HG02588 (cell line): ENCODE data around the gene PUM1.

Experiments
- ATAC-seq: cut with Tn5 transposase; IDR thresholded peaks from one replicate; pipeline ENCODE4 v1.9.1; 2021; ENCODE audit warnings: mild to moderate bottlenecking, moderate library complexity; ENCODE audit not compliant: unreplicated experiment

Gene PUM1

DNA sequence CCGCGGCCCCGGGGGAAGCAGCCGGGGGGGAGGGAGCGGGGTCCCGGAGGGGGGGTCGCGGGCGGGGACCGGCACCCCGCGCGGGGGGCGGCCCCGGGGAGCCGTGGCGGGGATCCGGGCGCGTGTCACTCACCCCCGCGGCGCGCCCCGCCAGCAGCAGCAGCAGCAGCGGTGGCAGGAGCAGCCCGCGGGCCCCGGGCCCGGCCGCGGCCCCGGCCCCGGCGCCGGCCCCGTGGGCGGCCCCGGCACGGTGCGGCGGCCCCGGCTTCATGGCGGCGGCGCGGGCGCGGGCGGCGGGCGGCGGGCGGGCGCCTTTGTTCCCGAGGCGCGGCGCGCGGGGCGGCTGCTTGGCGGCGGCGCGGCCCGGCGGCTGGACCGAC lies 157.2 kb downstream of the PUM1 start:
- no peak for ATAC-seq

DNA sequence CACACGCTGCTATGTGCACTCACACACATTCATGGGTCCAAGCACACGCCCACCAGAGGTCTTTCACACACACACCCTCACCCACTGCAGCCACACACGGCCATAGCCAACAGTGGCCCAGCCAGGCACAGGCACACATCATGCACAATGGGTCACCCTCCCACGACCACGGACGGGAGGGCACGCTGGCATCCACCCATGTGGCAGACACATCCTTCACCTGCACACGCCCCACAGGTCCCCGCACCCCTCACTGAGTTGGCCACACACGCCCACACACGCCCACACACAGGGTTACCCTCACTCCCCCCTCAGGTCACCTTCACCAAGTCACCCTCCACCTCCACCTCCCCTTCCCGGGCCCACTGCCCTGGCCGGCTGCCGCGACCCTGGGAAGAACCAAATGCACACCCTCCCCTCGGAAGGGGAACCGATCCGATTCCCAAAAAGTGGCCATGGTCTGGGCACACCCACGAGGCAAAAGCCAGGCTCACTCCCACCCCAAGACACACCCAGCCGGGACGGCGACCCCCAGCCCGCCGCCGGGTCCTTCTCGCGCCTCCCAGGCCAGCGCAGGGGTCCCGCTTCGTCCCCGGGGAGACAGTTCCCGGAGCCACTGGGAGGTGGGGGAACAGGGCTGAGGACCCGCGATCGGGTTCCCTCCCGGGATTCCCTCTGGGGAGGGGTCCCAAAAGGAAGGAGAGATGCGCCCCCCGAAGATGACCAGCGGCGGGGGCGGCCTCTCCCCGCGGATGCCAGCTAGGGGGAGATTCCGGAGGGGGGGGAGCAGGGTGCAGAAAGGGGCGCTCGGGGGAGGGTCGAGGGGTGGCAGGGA lies 157.8 kb downstream of the PUM1 start:
- no peak for ATAC-seq

DNA sequence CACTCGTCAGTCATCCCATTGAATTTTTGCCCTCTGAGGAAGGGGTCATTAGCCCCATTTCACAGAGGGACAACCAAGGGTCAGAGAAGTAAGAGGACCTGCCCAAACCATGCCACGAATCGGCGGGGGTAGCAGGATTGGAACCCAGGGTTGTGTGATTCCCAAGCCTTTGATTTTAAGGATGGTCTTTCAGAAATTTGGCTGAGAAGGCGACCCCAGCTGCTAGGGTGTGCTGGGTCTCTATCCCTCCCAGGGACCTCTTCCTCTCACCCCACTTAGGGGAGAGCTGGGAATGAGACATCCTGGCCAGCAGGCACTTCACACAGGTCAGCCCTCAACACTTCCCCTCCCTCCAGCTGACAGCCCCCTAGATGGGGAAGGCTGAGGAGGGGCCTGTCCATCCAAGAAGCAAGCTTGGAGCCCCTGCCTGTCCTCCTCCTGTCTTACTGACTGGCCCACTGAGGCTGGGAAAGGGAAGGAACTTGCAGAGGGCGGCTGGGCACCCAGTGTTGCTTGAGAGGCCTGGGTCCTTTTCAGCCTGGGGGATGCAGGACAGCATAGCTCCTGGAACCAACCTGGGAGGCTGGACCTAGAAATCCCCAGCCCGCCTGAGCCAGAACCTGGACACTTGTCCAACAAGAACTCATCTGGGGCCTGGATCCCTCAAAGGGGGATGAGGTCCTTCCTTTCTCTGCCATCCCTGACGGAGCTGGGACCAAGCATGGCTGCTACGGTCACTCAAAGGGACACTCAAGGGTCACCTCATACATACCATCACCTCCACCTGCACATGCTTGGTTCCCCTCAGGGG lies 158.7 kb downstream of the PUM1 start:
- ATAC-seq = no peak

DNA sequence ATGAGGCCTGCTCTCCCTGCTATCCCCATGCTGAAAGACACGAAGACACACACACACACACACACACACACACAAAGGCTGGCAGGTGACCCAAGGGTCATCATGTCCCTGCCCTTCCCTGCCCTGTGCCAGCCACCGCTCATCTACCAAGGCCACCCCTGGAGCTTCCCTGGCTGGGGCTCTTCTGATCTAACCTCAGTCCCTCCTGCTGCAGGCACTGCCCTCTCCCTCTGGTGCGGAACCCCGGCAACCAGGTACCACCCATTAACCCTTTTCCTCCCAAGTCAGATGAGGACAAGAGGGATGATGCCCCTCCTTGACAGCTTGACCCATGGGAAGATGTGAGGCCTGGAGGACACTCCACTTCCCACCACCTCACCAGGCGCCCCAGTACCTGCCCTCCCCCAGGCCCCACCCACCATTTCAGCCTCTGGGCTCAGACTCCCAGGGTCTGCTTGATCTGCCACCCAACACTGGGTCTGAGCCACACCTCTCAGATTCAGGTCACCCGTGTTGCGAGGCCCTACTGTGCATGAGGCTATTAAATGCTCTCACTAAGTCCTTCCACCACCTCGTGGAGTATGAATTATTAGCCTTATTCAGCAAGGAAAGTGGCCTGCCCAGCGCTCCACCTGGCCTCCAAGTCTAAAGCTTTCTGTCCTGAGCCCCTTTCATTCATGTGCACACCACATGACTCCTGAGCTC lies 159.4 kb downstream of the PUM1 start:
- ATAC-seq = no peak

DNA sequence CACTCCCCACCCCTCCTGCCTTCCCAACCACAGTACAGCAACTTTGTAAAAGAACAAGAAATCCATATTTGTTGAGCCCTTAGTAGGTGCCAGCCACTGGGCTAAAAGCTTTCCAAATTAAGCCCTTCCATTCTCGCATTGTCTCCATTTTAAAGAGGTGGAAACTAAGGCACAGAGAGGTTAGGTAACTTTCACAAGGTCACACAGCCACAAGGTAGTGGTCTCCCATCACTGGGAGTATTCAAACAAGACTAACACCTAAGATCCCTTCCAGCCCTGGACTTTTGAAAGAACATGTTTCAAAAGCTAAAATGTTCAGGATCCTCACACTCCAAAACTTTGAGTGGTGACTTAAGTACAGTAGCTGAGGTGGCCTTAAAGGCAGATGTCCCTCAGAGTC lies 160.1 kb downstream of the PUM1 start:
- ATAC-seq = no peak

DNA sequence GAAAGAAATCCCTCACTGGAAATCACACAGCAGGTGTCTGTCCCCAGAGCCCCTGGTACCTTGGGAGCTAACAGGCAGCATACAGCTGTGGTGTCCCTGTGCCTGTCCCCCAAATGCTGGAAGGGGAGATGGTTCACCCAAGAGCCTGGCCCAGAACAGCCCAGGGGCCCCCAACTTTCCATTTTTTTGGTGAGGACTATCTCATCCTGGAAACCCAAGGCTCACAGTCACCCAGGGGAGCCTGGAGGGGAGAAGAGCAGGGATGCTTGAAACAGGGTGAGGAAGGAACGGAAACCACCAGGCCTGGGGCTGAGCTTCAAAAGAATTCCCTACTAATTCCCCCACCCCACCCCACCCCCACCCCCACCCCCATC lies 160.6 kb downstream of the PUM1 start:
- ATAC-seq = no peak

DNA sequence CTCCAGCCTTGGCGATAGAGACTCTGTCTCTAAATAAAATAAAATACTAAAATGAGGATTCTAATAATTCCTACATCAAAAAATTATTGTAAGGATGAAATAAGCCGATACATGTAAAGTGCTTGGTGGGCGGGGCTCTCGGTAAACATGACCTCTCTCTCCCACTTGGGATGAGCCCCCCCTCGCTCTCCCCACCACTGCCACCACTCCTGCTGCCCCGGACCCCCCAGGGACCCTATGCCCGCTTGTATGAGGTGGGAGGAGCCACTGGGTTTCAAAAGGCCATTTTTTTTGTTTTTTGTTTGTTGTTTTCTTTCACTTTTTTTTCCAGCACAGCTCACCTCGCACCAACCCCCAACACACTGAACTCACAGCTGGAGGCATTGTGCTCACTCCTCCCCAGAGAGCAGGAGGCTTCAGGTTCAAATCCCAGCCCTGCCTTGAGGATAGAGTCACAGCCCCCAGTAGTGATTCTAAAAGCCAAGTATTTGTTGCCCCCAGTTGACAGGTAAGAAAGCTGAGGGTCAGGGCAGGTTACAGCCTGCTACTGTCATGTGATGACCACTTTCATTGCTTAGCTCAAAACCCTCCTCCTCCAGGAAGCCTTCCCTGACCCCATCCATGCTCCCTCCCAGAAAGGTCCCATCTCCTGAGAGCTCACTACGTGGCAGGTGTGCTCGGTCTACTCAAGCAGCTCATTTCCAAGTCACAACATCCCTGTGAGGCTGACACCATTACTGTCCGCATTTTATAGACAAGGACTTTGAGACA lies 161.1 kb downstream of the PUM1 start:
- no peak for ATAC-seq

DNA sequence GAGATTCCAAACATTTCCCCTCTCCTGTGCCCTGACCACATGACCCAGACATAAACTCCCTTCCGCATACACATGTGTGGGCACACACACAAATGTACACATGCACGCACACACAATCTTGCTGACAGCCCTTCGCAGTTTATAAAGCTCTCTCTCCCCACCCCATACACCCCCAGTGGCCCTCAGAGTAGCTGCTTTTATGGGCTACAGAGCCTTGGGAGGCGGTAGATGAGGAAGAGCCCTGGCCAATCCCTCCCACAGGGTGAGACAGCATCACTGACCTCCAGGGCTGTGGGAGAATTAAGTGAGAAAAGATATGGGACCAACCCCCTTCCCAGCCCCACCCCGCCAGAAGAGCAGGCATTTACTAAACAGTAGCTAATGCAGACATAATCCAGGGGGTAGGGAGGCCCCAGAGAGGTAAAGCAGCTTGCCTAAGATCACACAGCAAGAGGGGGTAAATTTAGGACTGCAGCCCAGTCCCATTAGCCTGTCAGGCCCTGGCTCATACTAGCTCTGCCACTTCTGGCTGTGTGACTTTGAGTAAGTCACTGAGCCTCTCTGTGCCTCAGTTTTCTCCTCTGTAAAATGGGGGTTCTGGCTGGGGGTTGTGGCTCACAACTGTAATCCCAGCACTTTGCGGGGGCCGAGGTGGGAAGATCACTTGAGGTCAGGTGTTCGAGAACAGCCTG lies 162.0 kb downstream of the PUM1 start:
- no peak for ATAC-seq

DNA sequence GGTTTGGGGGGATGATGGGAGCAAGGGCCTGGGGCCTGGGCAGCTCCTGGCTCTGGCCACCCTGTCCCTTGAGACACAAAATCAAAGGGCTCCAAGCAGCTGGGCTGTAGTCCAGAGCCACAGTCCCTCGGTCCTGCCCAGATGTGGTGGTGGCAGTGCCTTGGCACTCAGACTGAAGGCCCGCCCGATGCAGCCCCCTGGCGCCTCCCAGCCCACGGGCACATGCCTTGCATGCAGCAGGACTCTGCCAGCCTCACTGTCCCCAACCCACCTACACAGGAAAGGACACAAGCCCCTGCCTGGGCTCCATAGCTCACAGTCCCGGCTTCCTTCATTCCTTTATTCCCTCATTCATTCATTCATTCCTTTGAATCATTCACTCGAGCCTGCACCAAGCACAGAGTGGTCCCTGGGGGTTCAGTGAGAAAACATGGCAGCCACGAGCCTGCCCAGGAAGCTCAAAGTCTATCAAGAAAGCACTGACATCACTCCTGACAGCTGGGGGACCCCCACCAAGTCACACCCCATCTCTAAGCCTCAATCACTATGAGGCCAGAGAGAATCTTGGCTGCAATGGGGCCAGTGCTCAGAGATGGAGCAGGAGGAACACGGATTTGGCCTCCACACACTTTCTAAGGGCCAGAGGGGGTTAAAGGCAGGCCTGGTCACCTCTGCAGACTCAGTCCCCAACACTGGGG lies 162.8 kb downstream of the PUM1 start:
- no peak for ATAC-seq

DNA sequence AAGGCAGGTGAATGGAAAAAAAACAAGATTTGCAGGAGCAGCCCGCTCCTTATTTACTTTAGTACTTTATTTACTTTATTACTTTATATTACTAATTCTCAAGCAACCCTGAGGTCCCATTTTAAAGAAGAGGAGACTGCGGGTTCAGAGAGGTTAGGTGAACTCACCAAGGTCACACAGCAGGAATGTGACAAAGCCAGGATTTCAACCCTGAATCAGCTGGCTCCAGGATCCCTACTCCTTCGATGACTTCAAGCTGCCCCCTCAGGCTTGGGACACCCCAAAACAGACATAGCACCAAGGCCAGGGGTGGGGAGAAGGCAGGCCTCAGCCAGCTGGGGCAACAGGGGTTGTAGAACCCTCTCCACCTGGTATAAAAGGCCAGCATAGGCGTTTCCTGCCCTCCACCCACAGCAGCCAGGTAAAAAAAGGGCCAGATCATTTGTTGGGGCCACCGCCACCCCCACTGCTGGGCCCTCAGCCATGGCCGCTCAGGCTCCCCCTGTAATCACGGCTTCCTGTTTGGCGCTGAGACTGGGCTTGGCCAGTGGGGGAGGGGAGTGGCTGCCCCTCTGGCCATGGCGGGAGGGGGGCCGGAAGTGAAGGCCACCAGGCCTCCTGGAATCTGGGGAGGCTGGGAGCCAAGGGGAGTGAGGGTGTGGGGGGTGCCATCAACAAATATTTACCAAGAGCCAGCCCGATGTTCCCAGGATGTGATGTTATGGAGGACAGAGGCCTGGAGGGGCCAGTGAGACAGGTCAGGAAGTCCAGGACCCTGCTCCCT lies 163.5 kb downstream of the PUM1 start:
- ATAC-seq = no peak

DNA sequence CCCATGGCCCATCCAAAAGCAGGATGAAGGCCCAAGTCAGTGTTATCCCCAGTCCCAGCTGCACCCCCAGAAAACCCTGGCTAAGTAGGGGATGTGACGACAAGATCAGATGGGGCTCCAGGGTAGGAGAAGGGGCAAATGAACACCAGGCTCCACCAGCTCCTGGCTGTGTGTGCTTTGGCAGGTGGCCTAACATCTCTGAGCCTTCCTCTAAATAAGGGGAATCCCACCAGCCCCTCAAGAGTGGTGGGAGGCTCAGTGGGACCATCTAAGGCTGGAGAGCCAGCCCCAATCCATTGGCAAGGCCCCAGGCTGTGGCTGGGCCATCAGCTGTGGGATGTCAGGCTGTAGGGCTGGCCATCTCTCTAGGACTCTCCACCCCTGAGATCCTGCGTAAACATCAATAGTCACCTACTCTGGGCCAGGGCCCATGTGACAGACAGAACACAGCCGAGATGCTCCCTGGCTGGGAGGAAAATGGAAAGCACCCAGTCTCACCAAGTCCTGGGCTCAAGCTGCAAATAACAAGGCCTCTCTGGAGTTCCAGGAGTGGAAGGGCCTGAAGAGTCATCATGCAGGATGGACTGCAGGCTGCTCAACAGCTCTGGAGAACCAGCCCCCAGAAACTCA lies 164.5 kb downstream of the PUM1 start:
- no peak for ATAC-seq

DNA sequence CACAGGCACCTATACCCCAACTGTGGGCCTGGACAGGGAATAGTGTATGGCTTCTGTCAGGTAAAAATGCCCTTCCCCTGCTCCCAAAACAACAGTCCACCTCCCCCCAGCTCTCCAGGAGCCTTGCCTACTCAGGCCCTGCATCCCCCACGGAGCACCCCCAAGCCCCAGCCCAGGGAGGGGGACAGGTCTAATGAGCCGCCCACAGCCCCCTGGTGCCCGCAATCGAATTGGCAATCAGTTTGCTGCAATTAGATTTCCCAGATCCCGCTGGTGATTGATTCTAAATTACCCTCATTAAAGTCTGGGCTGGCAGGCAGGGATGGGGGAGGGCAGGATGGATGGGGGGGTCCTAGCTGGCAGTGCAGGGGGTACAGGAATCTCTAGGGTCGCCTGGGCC lies 165.0 kb downstream of the PUM1 start:
- ATAC-seq = no peak

DNA sequence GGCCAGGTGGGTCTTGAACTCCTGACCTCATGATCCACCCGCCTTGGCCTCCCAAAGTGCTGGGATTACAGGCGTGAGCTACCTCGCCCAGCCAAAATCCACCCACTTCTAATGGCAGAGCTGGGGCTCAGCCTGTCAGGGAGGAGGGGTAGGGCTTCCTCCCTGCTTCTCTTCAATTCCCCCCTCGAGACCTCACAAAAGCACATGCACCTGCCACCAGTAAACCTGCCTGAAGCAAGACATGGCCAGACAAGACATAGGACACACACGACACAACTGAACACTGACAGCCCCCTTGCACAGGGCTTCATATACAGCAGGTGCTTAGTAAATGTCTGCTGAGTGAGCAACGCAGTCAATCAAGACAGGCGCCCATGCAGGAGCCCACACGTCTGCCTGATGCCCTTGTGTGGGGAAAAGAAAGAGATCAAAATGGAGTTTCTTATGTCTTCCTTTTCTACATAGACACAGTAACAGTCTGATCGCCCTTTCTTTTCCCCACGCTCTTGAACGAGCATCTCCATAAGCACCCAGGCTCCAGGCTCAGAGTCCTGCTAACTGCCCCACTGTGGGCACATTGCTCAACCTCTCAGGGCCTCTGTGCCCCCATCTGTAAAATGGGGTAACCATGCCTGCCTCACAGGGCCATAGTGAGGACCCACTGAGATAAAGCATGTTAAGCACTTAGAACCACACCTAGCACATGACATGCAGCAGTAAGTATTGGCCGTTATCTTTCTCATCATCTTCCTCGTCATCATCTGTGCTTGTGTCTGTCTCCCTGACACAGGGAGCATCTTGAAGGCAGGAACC lies 165.7 kb downstream of the PUM1 start:
- no peak for ATAC-seq

DNA sequence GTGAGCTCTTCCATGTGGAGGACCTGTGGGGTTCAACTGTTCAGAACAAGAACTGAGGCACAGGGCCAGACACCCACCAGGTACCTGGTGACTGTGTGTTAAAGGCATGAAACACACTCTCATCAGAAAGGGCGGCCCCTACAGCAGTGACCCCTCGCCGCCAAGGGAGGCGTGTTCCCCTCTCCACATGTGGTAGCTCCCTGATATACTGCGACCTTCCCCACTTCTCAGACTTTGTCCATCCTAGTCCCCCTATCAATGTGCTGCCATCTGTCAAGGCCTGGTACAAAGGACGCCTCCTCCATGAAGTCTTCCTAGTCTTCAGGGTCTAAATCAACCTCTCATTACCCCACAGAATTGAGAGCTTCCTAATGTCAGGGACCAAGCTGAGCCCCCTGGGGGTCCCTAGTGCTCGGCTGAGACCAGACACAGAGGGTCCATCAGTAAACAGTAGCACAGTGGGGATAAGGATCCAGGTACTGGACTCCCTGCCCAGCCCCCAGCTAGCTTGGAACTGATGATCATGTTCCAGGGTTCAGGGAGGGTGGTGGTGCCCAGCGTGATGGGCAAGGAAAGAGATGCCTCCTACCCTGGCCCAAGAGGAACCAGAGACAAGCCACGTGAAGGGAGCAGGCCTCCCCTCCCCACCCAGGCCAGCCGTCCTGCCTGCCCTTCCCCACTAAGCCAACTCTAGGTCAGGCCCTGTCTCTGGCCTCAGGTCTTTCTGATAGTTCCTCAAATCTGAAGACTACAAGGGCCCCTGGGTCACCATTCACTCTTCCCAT lies 167.3 kb downstream of the PUM1 start:
- no peak for ATAC-seq

DNA sequence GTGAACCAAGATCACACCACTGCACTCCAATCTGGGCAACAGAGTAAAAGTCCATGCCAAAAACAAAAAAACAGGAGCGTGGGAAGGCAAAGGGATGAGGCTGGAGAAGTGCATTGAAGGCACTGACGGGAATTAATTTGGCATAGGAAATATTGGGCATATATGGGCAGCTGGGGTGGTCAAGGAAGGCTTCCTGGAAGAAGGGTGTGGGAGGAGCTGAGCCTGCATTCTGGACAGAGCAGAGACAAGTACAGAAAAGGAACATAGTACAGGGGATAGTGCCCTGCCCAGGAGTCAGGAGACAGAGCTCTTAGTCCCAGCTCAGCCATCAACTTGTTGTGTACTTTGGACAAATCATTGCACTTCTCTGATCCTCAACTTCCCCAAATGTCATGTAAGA lies 168.6 kb downstream of the PUM1 start:
- ATAC-seq = no peak

DNA sequence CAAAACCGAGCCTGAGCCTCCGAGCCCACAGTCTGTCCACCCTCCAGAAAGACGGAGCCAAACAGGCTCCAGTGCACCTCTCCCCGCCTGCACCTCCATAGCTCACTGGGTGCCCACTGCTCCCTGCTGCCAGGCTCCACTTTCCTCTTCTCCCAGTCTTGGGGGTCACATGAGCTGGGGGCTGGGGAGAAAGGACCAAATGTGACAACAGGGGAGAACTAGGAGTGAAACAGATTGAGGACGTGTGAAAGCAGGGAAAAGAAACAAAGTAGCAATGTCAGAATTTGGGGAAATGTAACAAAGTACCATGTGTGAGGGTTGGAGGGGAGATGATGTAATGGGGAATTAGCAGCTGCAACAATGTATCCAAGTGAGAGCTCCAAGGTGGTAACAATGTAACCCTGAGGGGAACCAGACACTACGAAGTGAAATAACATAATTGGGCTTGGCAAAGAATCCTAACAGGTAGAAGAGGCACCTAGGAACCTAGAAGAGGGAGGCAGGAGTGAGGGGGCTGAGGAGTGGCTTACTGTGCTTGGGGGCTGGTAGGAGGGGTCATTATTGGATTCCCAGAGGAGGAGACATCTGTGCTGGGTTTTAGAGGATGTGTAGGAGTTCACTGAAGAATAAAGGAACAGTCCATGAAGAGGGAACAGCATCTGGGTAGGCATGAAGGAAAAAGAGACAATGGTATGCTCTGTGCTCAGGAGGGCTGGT lies 169.4 kb downstream of the PUM1 start:
- no peak for ATAC-seq
